ENCODE data around the gene OOSP2.

Gene OOSP2

DNA sequence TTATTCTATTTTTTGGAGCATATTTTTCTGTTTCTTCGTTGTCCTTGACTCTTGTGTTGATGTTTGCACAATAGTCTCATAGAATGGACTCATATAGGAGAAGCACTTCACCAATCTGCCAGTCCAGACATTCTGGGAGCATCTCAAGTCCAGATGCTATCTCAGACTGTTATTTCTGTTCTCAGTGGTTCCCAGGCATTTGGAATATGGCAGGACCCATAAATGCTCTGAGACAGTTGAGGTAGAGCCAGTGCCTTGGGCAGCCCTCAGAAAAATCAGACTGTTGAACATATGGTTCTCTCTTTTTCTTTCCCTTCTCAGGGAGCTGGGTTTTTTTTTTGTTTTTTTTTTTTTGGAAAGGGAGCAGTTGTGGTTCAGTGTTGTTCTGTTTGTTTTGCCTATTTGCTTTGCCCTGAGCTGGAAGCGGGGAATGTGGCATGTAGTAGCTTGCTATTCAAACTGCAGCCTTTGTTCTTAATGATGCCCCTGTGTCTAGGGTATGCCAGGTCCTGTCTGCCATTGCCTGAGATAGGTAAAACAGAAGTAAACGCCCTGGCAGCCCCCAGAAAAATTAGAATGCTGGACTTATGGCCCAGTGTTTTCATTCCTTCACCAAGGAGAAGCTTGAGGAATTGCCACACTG is 44.5 kb downstream of the OOSP2 start:
- DNase-seq: no peak

DNA sequence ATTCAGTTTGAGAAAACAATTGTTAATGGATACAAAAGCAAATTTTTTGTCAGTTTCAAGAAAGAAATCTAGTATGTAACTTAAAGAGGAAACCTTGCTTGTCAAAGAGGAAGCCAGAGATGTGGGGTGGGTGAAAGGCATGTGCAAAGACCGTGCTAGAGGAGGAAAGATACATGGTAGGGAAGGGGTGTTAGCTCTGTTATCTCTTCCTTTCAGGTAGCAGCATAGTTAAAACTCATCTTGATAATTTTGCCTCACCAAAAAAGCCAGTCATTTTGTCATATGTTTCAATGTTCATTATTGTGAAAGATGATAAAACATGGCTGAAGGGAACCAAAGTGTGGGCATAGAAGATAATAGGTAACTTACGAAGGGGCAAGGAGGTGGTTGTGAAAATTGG is 45.7 kb downstream of the OOSP2 start:
- DNase-seq: no peak

DNA sequence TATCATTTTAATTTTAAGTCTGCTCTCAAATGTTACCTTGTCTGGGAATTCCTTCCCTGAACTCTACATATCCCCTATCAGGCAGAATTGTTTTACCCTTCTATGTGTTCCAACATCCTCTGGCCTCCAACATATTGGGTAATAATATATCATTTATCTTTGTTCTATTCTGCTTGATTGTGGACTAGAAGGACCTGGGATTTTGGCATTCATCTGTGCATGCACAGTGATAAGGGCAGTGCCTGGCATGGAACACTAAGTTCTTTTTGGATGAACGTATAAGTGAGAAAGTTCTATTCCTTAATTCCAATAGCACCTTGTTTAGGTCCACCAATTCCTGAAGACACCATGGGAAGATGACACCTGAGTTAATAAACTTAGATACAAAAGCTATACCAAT is 47.0 kb downstream of the OOSP2 start:
- no peak for DNase-seq

DNA sequence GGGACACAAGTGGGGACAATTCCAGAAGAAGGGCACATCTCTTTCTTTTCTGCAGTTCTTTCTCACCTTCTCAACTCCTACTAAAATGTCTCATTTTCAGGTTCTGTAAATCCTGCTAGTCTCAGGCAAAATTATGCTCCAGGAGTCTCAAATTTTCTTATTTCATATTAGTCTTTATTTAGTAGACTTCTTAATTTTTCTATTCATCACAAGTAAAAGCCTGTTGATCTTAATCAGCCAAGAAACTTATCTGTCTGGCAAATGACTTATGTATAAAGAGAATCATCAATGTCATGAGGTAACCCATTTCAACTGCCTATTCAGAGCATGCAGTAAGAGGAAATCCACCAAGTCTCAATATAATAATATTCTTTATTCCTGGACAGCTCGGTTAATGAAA is 48.2 kb downstream of the OOSP2 start, which contains the start of gene MS4A2:
MS4A2 (plus strand) TSS at position 301 of the 400 bp plus-strand sequence. CDS start 102 bp downstream, outside the sequence.
- no peak for DNase-seq

DNA sequence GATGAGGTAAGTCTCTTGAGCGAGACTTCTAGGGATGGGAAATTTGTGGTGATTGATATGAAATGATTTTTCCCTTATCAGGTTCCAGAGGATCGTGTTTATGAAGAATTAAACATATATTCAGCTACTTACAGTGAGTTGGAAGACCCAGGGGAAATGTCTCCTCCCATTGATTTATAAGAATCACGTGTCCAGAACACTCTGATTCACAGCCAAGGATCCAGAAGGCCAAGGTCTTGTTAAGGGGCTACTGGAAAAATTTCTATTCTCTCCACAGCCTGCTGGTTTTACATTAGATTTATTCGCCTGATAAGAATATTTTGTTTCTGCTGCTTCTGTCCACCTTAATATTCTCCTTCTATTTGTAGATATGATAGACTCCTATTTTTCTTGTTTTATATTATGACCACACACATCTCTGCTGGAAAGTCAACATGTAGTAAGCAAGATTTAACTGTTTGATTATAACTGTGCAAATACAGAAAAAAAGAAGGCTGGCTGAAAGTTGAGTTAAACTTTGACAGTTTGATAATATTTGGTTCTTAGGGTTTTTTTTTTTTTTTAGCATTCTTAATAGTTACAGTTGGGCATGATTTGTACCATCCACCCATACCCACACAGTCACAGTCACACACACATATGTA is 55.4 kb downstream of the OOSP2 start:
- no peak for DNase-seq

DNA sequence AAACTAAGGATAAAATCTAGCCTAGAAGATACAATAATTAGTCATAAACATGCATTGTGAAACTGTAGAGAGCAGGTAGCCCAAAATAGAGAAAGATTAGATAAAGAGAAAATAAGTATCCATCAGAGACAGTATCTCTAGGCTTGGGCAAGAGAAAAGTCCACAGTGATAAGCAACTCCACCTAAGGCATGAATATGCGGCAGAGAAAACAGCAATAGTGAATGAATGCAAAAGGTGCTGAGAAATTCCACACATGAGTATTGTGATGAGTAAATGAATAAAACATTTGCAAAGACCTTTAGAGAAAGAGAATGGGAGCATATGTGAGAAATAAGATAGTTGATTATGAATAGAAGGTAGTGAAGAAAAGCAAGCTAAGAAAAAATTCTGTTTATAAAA is 57.0 kb downstream of the OOSP2 start:
- no peak for DNase-seq
